HepG2 (cell line): Measurements from ENCODE around the gene PDLIM7. TPM values are rescaled to one million over a fixed set of nuclear protein-coding genes. Genes with fewer than 3 reads are reported as not detected.

Source experiments
- ATF4 ChIP-seq, 2 experiments: fragments of 450-650 bp in 1 of 2; sonication (generic) in 1 of 2; formaldehyde crosslinking; IDR thresholded peaks; 2 replicates each; pipeline versions ENCODE4 v1.5.0 to v1.8.0; 2020 to 2022; ENCODE audit warnings: mild to moderate bottlenecking in 1 of 2, missing genetic modification reagents in 1 of 2
- ATF7-NPFF ChIP-seq: sonication (generic); formaldehyde crosslinking; IDR thresholded peaks from 2 replicates; pipeline ENCODE4 v1.8.1; 2023; ENCODE audit warnings: mild to moderate bottlenecking, low read depth, missing genetic modification reagents, moderate library complexity
- ELF4 ChIP-seq: sonication (generic); formaldehyde crosslinking; IDR thresholded peaks from 2 replicates; pipeline ENCODE4 v1.5.0; 2020; ENCODE audit warnings: missing genetic modification reagents, mild to moderate bottlenecking, moderate library complexity, borderline replicate concordance
- FOXK1 ChIP-seq: sonication (generic); formaldehyde crosslinking; IDR thresholded peaks from 2 replicates; pipeline ENCODE4 v1.4.0; 2020; ENCODE audit warnings: low read depth, missing genetic modification reagents, borderline replicate concordance
- GMEB1 ChIP-seq: sonication (generic); formaldehyde crosslinking; IDR thresholded peaks from 2 replicates; pipeline ENCODE4 v1.5.1; 2020; ENCODE audit warnings: missing genetic modification reagents, mild to moderate bottlenecking, borderline replicate concordance
- PHB2 ChIP-seq: fragments of 450-650 bp; IDR thresholded peaks from 2 replicates; pipeline ENCODE4 v1.6.1; 2018; ENCODE audit not compliant: partially characterized antibody
- POGK ChIP-seq: sonication (generic); formaldehyde crosslinking; conservative IDR thresholded peaks from 2 replicates; pipeline ENCODE4 v1.8.0; 2022; ENCODE audit warnings: mild to moderate bottlenecking, moderate library complexity, missing genetic modification reagents
- TFDP2 ChIP-seq: sonication (generic); formaldehyde crosslinking; IDR thresholded peaks from 2 replicates; pipeline ENCODE4 v1.4.0; 2020; ENCODE audit warnings: missing genetic modification reagents
- ZBTB21 ChIP-seq: sonication (generic); formaldehyde crosslinking; IDR thresholded peaks from 2 replicates; pipeline ENCODE4 v1.4.0; 2020; ENCODE audit warnings: missing genetic modification reagents
- ZBTB33 ChIP-seq: sonication (generic); formaldehyde crosslinking; IDR thresholded peaks from 2 replicates; pipeline ENCODE4 v1.4.0; 2020; ENCODE audit warnings: missing genetic modification reagents
- ZFAT ChIP-seq: sonication (generic); formaldehyde crosslinking; conservative IDR thresholded peaks from 2 replicates; pipeline ENCODE4 v1.8.1; 2023; ENCODE audit warnings: missing genetic modification reagents, inconsistent platforms
- ZFP1 ChIP-seq: IDR thresholded peaks from 2 replicates; pipeline ENCODE4 v1.6.1; 2016
- ZNF296 ChIP-seq: sonication (generic); formaldehyde crosslinking; conservative IDR thresholded peaks from 2 replicates; pipeline ENCODE4 v1.5.0; 2020; ENCODE audit warnings: mild to moderate bottlenecking, missing genetic modification reagents
- ZNF326 ChIP-seq: sonication (generic); formaldehyde crosslinking; IDR thresholded peaks from 2 replicates; pipeline ENCODE4 v1.4.0; 2020; ENCODE audit warnings: missing genetic modification reagents, borderline replicate concordance
- ZNF337 ChIP-seq: sonication (generic); formaldehyde crosslinking; IDR thresholded peaks from 2 replicates; pipeline ENCODE4 v1.5.1; 2020; ENCODE audit warnings: missing genetic modification reagents, low read depth, mild to moderate bottlenecking, borderline replicate concordance
- ZNF446 ChIP-seq: sonication (generic); formaldehyde crosslinking; IDR thresholded peaks from 2 replicates; pipeline ENCODE4 v1.5.0; 2020; ENCODE audit warnings: mild to moderate bottlenecking, missing genetic modification reagents
- ZNF569 ChIP-seq: sonication (generic); formaldehyde crosslinking; IDR thresholded peaks from 2 replicates; pipeline ENCODE4 v1.5.0; 2020; ENCODE audit warnings: mild to moderate bottlenecking, missing genetic modification reagents, moderate library complexity, borderline replicate concordance
- ZNF891 ChIP-seq: sonication (generic); formaldehyde crosslinking; IDR thresholded peaks from 2 replicates; pipeline ENCODE4 v1.5.0; 2020; ENCODE audit warnings: mild to moderate bottlenecking, missing genetic modification reagents
- ZUFSP ChIP-seq: sonication (generic); formaldehyde crosslinking; IDR thresholded peaks from 2 replicates; pipeline ENCODE4 v1.9.0; 2021; ENCODE audit warnings: missing genetic modification reagents, mild to moderate bottlenecking, borderline replicate concordance
- polyA plus RNA-seq, 8 experiments: library from polyadenylated mRNA; depleted of rRNA in 3 of 8; stranded (reverse) in 7 of 8; unstranded in 1 of 8; fragments of >200 nt; fragmentation: Illumina TruSeq in 4 of 8; extraction: Trizol in 4 of 8; gene quantifications; 2 replicates each; pipeline versions ENCODE4 v1.2.1 to v1.2.3, GENCODE V29; 2011 to 2016; ENCODE audit warnings: low read depth in 4 of 8, missing spikeins in 1 of 8, mixed read lengths in 1 of 8; ENCODE audit not compliant: insufficient read depth in 1 of 8
- total RNA-seq, 5 experiments: library from RNA; depleted of rRNA; stranded (reverse); fragments of >200 nt; fragmentation: Illumina TruSeq; extraction: Trizol; gene quantifications; 2 replicates each; pipeline ENCODE4 v1.2.3, GENCODE V29; 2016; ENCODE audit warnings: low read depth in 1 of 5

The PDLIM7 gene
- total and polyA plus RNA-seq, 2 of the 13 experiments (the other 11 are each of a cell fraction or from before 2014, with no cell fraction given) = 21.1 to 31.3 TPM

GRCh38 chr5:177497292-177498012, at the start of gene PDLIM7 (continued):
- TF ChIP-seq ZNF326 (no peak), FOXK1 (no peak), ZNF891 (CRISPR knock-in tag) (no peak), ZNF569 (CRISPR knock-in tag) (no peak), PHB2 (no peak), ZNF337 (CRISPR knock-in tag) (no peak), ZFP1 (CRISPR knock-in tag) (no peak), ZNF296 (CRISPR knock-in tag) (no peak), ZFAT (CRISPR knock-in tag) (no peak), ATF4 (CRISPR knock-in tag; IDR thresholded peaks at IDR 0.05) (0 out of 4 replicates have a peak, but pooled peaks of 1 of the 2 experiments have one; percentile 11), ZBTB21 (CRISPR knock-in tag) (no peak), POGK (CRISPR knock-in tag) (0 out of 2 replicates have a peak, but pooled peaks have one; percentile 42), GMEB1 (CRISPR knock-in tag) (0 out of 2 replicates have a peak, but pooled peaks have one; percentile 28), ZNF446 (CRISPR knock-in tag) (peak; percentile 84; the same call in 1 of the 2 replicates), ZUFSP (CRISPR knock-in tag) (no peak), ATF7-NPFF (CRISPR knock-in tag) (no peak), TFDP2 (CRISPR knock-in tag) (peak; percentile 42; the same call in 1 of the 2 replicates), ZBTB33 (CRISPR knock-in tag) (no peak), ELF4 (CRISPR knock-in tag) (no peak)
